Inflammatory macrophage treated with lipopolysaccharide for 1 hour (primary cell): Measurements from ENCODE around the gene COL3A1.

ENCODE experiments used
- DNase-seq, 2 donors: peaks; one replicate each; pipeline ENCODE4 v3.0.0-alpha.2; 2020 to 2022

The COL3A1 gene

GRCh38 chr2:188976545-188977268 is 2.5 kb downstream of the COL3A1 start:
- no peak for DNase-seq

- DNase-seq, result no peak
Measured at GRCh38 chr2:188977317-188977716, 3.1 kb downstream of the COL3A1 start.

DNA sequence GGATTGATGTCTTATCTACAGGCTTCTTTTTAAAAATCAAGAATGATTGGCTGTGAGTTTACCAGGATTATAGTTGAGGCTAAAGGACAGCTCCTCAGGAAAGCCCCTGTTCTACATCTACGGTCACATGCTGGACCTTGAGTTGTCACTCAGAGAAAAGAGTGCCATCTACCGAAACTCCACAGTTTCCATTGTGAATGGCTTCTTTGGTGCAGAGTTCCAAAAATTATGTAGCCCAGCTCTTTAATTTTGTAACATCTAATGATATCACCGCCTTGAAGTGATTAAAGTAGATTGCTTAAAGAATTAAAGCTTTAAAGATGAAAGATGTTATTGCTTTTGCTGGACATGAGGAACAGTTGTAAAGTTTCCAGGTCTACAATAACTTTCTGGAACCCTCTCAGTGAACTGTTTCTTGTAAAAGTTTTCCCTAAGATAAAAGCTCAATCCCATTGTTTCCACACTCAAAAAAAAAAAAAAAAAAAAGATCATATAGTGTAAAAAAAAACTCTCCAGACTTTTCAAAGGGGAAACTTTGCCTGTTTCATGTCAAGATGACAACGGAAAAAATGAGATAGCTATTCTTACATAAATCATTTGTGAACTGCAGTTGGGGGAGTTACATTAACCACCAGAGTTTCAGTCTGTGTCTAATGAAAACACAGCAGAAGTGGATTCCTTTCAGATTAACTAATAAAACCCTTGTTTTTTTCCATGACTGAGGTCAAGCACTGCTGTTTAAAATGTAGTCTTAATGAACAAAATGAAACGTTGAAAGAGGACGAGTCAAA is 4.3 kb downstream of the COL3A1 start:
- no peak for DNase-seq

- no peak for DNase-seq
Measured at GRCh38 chr2:188979187-188980114, 5.3 kb downstream of the COL3A1 start.

GRCh38 chr2:188983427-188984064 is 9.4 kb downstream of the COL3A1 start:
- no peak for DNase-seq

GRCh38 chr2:188984065-188984491 is 9.9 kb downstream of the COL3A1 start:
- no peak for DNase-seq

DNA sequence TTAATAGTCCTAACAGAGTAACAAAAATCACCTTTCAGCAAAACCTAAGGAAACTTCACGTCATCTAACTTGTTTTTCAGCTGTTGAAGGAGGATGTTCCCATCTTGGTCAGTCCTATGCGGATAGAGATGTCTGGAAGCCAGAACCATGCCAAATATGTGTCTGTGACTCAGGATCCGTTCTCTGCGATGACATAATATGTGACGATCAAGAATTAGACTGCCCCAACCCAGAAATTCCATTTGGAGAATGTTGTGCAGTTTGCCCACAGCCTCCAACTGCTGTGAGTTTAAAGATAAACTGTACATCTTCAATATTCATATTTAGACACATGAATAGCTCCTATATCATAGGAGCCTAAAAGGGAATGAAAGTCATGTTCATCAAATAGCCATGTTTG is 10.5 kb downstream of the COL3A1 start:
- DNase-seq, result no peak

DNA sequence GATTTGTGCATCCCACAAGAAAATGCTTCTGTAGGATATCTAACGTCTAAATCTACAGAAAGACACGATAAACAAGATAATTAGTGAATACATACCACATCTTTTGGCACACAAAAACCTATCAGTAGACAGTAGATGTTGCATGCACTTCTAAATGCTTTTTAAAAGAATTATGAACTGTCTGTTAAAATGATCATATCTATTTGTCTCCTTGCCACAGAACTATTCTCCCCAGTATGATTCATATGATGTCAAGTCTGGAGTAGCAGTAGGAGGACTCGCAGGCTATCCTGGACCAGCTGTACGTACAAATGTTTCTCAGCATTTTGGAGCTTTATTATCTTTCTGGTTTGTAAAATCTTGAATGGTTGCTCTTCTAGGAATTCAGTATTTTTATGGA is 12.7 kb downstream of the COL3A1 start:
- DNase-seq, result no peak

DNA sequence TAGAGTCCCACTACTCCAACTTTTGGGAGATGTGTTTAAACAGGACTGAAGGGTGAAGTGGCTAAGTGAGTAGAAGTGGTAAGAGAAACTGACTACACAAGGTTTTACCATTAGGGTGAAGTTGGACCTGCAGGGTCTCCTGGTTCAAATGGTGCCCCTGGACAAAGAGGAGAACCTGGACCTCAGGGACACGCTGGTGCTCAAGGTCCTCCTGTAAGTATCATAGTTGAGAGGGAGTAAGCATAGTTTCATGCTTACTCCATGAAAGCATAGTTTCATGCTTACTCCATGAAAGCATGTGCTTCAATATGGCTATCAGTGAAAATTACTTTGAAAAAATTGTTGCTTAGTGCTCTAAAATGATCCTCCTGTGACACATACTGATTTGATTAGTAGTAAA is 19.1 kb downstream of the COL3A1 start:
- DNase-seq, result no peak

GRCh38 chr2:188997263-188997662 is 23.1 kb downstream of the COL3A1 start:
- no peak for DNase-seq

DNA sequence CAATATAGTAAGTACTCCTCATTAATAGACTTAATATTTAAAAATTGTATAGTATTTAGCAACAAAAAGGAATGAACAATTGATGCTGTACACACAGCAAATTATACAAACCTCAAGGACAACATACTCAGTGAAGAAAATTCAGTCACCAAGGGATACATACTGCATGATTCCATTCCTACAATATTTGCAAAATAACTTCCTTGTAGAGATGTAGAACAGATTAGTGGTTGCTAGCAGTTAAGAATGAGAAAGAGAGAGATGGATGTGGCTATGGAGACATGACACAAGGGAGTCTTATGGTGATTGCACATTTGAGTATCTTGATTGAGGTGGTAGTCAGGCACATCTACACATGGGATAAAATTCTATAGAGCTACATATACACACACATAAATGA is 26.0 kb downstream of the COL3A1 start:
- DNase-seq, result no peak

DNA sequence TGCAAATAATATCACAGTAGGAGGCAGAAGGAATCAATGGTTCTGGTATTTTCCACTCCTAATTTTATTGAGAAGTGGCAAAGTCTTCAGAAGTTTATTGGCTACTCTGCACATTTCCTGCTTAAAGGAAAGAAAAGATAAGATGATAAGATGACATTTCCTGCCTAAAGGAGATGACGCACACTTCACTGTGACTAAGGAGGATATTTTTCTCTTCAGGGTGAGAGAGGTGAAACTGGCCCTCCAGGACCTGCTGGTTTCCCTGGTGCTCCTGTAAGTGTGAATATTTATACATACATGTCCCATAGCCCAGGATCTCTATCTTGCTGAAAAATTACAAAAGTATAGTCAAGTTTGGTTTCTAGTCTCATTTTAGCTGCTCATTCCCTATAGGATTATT is 27.9 kb downstream of the COL3A1 start:
- no peak for DNase-seq

DNA sequence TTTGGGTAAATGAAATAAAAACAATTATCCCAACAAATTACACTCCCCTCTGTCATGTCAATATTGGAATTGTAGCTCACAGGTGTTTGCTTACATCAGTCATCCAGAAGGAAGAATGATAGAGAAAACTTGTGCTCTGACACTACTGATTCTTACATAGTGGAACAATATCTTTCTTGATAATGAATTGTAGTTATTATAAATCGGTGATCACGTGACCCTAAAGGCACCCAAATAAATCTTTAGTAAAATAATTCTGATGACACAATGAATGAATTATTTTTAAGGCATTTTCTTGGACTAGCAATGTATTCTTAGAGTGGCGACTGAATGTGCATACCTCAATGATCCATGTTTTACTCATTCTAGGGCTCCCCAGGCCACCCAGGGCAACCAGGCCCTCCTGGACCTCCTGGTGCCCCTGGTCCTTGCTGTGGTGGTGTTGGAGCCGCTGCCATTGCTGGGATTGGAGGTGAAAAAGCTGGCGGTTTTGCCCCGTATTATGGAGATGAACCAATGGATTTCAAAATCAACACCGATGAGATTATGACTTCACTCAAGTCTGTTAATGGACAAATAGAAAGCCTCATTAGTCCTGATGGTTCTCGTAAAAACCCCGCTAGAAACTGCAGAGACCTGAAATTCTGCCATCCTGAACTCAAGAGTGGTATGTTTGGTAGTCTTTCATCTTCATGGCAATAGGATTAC is 34.5 kb downstream of the COL3A1 start:
- no peak for DNase-seq

- DNase-seq, result no peak
Measured at GRCh38 chr2:189010536-189010935, 36.4 kb downstream of the COL3A1 start.

- no peak for DNase-seq
Measured at GRCh38 chr2:189012351-189012750, 38.2 kb downstream of the COL3A1 start.

DNA sequence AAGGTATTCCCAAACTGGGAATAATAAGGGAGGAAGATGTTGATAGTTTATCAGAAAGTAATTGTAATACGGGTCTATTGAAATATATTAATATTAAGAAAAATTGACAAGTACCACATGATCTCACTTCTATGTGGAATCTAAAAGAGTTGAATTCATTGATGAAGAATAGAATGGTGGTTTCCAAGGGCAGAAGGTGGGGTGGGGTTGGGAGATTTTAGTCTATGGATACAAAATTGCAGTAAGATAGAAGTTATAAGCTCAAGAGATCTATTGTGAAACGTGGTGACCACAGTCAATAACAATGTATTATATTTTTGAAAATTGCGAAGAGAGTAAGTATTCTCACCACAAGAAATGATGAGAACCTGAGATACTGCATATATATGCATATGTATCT is 38.9 kb downstream of the COL3A1 start:
- DNase-seq, result no peak

DNA sequence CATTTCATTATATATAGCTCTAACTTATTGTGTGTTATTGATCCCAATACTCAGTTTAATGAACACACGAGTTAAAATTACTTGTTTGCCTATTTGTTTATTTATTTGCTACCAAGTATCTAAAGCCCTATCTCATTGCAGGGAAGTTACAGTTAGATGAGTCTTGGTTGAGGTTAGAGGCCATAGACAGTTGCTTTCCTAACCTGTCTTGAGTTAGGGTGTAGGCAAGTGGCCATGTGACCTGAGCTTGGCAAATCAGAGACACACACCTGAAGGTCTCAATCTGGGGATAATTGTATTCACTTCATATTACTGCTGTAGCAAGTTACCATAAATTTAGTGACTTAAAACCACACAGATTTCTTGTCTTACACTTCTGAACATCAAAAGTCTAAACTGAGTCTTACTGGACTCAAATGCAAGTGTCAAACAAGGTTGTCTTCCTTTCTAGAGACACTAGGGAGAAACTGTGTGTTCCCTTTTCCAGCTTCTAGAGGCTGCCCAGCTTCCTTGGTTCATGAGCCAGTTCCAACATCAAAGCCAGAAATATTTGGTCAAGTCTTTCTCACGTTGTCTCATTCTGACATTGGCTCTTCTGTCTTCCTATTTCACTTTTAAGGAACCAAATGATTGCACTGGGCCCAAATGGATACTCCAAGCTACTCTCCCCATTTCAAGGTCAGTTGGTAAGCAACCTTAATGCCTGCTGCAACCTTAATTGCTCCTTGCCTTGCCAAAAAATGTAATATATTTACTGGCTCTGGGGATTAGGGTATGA is 39.7 kb downstream of the COL3A1 start:
- DNase-seq, result no peak

DNA sequence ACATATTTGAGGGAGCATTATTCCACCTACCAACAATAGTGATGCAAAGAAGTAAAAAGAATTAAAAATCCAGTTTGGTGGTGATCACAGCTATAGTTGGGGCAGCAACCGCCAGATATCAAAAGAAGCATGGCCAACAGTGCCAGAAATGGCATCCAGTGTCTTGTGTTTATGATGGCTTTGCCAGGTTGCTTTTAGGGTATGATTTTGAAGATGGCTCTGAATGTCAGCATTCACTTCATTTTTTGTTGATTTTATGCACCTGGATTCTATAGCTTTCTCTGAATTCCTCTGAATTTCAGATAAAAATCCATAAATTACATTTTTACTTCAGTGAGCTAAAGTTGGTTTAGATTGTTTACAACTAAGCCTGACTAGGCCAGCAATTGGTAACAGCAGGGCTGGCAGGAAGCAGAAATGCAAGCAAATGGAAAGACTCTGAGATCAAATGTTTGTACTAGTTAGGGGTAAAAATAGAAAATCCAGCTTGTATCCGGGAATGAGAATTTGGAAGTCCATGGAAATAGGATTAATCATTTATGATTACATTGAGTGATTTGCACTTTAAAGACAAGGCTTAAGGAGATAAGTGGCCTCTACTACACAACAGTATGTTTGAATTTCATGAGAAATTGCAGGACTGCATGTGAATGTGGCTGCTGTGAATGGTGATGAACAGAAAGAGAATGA is 40.4 kb downstream of the COL3A1 start:
- no peak for DNase-seq

- DNase-seq, result no peak
Measured at GRCh38 chr2:189015359-189015758, 41.2 kb downstream of the COL3A1 start.

GRCh38 chr2:189016311-189016861 is 42.2 kb downstream of the COL3A1 start:
- no peak for DNase-seq
